Stimulated activated naive CD8-positive, alpha-beta T cell treated with anti-CD3 and anti-CD28 coated beads, Interleukin-15, amount 100 ng/mL, for 72 hours (primary cell): ENCODE measurements around the gene PUDP.
"Not testable (repeated sequence)": the region's sequence is repeated elsewhere in the genome, so short reads cannot be mapped to it uniquely, and the experiment has no call there.

Experiments used
- ATAC-seq: fragments of 150-1000 bp; cut with Tn5 transposase; 2 replicates; pipeline ENCODE4 v1.10.0; 2021; ENCODE audit warnings: mild to moderate bottlenecking, moderate library complexity
- DNase-seq, 2 donors: peaks; one replicate each; pipeline ENCODE4 v3.0.0; 2021 to 2022
- H3K27ac Mint-ChIP-seq, 2 donors: one replicate each; pipeline ENCODE4 v1.8.0; 2022; ENCODE audit warnings: mild to moderate bottlenecking in 2 of 2, mixed read lengths in 2 of 2, moderate library complexity in 2 of 2
- H3K27me3 Mint-ChIP-seq: one replicate; pipeline ENCODE4 v1.8.0; 2022; ENCODE audit warnings: mixed read lengths
- H3K4me1 Mint-ChIP-seq: one replicate; pipeline ENCODE4 v1.8.0; 2022; ENCODE audit warnings: mild to moderate bottlenecking, mixed read lengths
- H3K4me3 Mint-ChIP-seq, 2 donors: one replicate each; pipeline ENCODE4 v1.8.0; 2022; ENCODE audit warnings: mild to moderate bottlenecking in 2 of 2, mixed read lengths in 2 of 2, moderate library complexity in 1 of 2
- H3K9me3 Mint-ChIP-seq, 2 donors: one replicate each; pipeline ENCODE4 v1.8.0; 2022; ENCODE audit warnings: mixed read lengths in 2 of 2

Gene PUDP

DNA sequence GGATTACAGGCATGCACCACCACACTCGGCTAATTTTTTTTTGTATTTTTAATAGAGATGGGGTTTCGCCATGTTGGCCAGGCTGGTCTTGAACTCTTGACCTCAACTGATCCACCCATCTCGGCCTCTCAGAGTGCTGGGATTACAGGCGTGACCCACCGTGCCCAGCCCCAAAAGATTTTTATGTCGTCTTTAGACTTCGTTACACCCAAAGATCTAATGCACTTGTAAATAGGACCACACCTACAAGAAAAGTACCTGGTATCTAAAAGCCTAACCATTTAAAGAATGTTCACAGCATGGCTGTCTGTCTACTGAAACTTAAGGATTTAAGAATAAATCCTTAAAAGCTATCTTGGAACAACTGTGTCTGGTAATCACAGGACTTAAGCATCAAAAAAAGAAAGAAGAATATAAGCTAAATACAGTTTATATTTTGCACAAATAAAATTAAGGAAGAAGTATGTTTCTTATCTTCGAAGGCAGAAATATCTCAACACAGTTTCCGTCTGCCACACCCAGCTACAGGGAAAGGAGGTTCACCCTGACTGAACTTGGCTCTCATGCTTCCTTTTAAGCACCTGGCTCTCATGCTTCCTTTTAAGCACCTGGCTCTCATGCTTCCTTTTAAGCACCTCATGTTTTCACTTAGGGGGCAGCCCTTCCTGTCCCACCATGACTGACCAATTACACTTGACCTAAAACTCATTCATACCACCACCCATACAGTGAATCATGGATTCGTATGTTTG is 92.4 kb downstream of the PUDP start:
- Mint-ChIP-seq H3K27ac (no peak overlapping the region), H3K27me3 (no peaks in the 10 kb centered on the region)
- no peak for ATAC-seq

DNA sequence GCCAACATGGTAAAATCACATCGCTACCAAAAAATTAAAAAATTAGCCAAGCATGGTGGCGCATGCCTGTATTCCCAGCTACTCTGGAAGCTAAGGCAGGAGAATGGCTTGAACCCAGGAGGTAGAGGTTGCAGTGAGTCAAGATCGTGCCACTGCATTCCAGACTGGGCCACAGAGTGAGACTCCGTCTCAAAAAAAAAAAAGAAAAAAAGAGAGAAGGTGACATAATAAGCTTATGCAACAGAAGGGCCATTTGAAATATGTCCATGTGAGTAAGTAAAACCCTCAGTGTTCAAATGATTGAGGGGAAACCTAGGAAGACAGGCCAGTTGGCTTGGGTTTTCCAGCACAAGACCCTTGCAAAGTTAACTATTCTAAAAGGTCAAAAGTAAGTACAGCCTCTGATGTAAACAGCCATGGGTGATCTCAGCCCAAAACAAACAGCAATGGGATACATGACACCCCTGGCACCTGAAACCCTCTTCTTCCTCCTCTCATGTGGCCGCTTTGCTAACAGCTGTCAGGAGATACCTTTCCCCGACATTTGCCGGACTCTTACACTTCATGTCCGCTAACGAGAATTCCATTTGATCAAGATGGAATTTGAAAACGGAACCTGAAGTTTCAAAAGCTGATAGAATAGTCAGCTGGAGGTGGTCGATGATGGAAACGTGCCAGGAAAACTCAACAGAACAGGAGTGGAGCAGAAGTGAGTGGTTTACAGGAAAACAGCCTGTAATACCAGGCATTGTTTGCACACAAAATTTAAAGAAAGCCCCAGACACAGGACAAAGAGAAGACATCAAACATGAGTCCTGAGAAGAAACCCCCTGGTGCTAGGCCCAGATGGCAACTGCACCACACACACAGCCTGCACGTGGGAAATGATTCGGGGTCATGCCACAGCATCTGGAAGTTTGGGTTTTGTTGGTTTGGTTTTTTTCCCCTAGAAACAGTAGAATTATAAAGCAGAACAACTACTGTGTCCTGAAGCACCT is 93.4 kb downstream of the PUDP start:
- no peak for ATAC-seq

More for the DNA sequence above, 92.4 kb downstream of the PUDP start:
- peaks cover 16% of the 10 kb centered on the region for H3K4me1 Mint-ChIP-seq
- no peak for DNase-seq
- H3K4me3 Mint-ChIP-seq, result no peak overlapping the region
- peaks cover 0 to 5% of the 10 kb centered on the region in 2 donors for H3K9me3 Mint-ChIP-seq

DNA sequence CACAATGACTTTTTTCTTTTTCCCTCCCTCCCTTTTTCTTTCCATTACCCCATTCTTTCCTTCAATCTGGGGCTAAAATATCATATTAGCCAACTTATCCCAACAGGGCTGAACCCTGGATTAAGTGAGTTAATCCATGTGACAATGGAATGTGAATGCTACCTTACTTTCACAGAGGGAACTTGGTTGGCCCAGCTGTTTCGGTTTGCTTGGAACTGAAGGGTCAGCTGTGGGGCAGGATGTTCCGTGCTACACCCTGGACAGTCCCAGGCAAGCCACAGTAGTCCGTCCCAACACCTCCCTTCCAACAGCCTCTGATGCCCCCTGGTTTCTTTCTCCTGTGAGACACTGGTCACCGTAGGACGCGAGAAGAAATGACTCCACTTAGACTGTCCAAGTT is 95.4 kb downstream of the PUDP start:
- ATAC-seq (no peak), DNase-seq (no peak)
- Mint-ChIP-seq H3K4me3 (no peak overlapping the region), H3K9me3 (peaks cover 0 to 5% of the 10 kb centered on the region in 2 donors), H3K4me1 (peaks cover 6% of the 10 kb centered on the region), H3K27ac (no peak overlapping the region), H3K27me3 (no peaks in the 10 kb centered on the region)

More for the DNA sequence above, 93.4 kb downstream of the PUDP start:
- peaks cover 0 to 5% of the 10 kb centered on the region in 2 donors for H3K9me3 Mint-ChIP-seq
- no peak overlapping the region for H3K4me3 Mint-ChIP-seq
- H3K4me1 Mint-ChIP-seq, result peaks cover 12% of the 10 kb centered on the region
- no peaks in the 10 kb centered on the region for H3K27me3 Mint-ChIP-seq
- DNase-seq, result no peak
- H3K27ac Mint-ChIP-seq, result no peak overlapping the region

DNA sequence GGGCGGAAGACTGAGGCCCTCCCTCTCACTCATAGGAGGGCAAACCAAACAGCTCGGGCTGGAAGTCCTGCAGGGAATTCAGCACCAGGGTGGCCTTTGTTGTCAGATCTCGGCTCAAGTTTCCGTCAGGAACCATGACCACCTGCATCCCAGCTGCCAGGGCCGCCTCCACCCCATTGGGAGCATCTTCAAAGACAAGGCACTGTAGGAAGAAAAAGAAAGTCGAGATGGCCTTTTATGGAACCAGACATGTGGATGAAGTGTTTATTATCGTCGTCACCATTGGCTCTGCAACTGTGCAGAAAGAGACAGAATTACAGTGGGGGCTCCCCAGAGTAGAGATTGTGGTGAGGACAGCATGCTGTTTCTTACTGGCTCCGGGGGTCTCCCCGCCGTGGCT is 97.7 kb downstream of the PUDP start:
- H3K9me3 Mint-ChIP-seq, result no peaks in the 10 kb centered on the region
- no peak overlapping the region for H3K4me3 Mint-ChIP-seq
- no peaks in the 10 kb centered on the region for H3K4me1 Mint-ChIP-seq
- H3K27ac Mint-ChIP-seq, result no peak overlapping the region
- no peaks in the 10 kb centered on the region for H3K27me3 Mint-ChIP-seq
- ATAC-seq (no peak), DNase-seq (no peak)

DNA sequence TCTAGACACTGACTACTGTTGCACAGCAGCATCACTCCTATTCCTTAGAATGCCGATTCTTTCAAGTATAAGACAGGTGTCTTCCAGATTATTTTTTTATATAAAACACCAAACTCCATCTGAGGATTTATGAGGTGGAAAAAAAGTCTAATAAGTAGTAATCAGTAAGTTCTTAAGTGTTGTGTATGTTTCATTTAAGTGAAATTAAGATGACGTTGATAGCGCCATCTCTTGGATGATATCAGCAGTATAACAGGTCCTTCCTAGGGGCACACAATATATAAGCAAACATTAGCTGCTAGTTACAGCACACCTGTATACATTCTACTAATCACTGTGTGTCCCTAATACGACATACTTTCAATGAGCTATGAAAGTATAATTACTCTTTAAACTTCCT is 100.0 kb downstream of the PUDP start:
- no peaks in the 10 kb centered on the region for H3K27me3 Mint-ChIP-seq
- no peak for DNase-seq
- H3K4me1 Mint-ChIP-seq, result no peaks in the 10 kb centered on the region
- no peak overlapping the region for H3K27ac Mint-ChIP-seq
- no peaks in the 10 kb centered on the region for H3K9me3 Mint-ChIP-seq
- no peak overlapping the region for H3K4me3 Mint-ChIP-seq
- no peak for ATAC-seq

DNA sequence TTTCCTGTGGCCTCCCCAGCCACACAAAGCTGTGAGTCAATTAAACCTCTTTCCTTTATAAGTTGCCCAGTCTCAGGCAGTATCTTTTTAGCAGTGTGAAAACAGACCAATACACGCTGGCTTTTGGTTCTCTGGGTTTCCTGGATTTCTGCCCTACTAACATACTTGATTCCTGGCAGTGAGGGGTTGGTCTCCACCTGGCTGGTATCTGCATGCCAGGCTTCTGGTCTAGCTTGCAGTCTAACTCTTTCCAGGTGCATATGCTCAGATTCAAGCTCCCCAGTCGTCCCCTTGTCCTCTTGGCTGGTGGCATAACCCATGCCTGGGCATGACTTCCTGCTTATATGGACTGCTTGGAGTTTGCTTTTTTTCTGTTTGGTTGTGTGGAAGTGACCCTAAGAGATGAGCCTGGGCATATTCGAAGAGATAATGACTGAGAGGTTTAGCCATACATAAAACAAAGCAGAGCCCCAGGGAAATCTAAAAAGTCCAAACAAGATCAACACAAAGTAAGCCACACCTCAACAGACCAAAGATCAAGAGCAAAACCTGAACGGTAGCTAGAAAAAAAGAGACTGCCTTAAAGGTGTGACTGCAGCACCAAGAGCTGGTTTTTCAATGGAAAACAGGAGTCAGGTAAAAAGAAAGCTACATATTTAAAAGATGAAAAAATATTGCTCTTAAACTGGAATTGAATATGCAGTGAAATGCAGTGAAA is 102.6 kb downstream of the PUDP start:
- no peaks in the 10 kb centered on the region for H3K4me1 Mint-ChIP-seq
- DNase-seq (no peak), ATAC-seq (no peak)
- H3K27me3 Mint-ChIP-seq, result no peaks in the 10 kb centered on the region
- H3K27ac Mint-ChIP-seq, result no peak overlapping the region
- H3K4me3 Mint-ChIP-seq, result no peak overlapping the region
- no peaks in the 10 kb centered on the region for H3K9me3 Mint-ChIP-seq

DNA sequence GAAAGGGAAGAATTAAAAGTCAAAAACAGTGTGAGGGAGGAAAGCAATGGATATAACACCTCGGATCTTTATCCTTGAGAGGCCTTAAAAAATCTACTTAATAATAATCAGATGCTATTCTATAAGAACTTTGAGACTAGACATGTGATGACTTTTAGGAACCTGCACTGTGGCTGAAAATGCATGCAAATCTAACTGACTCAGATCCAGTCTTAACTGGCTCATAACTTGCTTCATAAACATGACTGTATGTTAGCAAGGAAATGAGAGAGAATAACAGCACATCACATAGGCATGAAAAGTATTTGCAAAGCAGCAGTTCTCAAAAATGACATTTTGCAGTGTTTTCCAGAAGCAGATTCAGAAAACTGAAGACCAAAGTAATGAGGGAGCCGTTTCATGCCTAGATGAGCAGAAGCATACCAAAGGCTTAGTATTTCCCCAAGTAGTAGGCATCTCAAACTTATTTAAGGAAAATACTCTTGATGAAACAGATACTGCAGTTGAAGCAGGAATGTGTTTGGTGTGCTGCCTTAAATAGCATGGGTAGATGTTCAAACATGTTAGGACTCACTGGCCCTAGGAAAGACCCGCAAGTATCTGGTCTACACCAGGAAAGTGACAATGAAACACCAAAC is 104.0 kb downstream of the PUDP start:
- not testable (repeated sequence) for H3K9me3 Mint-ChIP-seq, H3K4me1 Mint-ChIP-seq, H3K27me3 Mint-ChIP-seq, ATAC-seq, DNase-seq, H3K4me3 Mint-ChIP-seq
- H3K27ac Mint-ChIP-seq, result peak overlapping the region in 1 of 2 donors; percentile 33

DNA sequence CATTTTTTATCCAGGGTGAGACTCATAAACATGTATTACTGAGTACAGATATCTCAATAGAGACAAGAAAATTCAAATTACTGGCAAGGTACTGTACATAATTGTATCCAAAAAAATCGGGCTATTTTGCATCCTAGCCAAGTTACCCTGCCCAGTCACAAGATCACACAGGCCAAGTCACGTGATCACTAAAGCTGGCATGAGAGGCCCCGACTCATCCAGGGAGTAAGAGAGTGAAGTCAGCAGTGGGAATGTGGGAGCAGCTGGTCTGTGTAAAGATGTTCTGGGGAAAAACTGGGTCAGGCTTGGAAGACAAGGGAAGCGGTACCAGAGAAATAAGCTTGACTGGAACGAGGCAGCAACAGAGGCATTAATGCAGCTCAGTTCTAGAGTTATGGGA is 119.7 kb downstream of the PUDP start:
- no peak overlapping the region for H3K27ac Mint-ChIP-seq
- ATAC-seq, result no peak
- H3K4me1 Mint-ChIP-seq, result no peaks in the 10 kb centered on the region
- no peak for DNase-seq
- H3K27me3 Mint-ChIP-seq, result no peaks in the 10 kb centered on the region
- no peak overlapping the region for H3K4me3 Mint-ChIP-seq
- no peaks in the 10 kb centered on the region for H3K9me3 Mint-ChIP-seq

DNA sequence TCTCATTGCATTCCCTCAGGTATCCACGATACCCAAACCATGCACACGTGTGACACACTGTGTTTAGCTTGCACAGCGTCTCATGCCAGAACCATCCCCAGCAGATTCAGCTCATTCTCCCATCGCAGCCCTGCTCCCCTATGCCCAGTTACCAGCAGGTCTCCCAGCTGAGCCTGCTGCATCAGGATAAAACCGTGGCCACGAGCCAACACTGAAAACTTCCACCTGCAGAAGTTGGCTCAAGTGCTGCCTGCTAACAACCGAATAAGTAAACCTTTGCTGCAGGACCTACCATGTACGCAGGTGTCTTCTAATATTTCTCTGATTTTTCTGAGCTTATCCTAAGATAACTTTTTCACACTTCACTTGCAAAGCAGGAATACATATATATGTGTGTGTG is 120.9 kb downstream of the PUDP start:
- no peaks in the 10 kb centered on the region for H3K9me3 Mint-ChIP-seq
- DNase-seq, result no peak
- ATAC-seq, result no peak
- no peak overlapping the region for H3K27ac Mint-ChIP-seq
- H3K4me1 Mint-ChIP-seq, result no peaks in the 10 kb centered on the region
- H3K4me3 Mint-ChIP-seq, result no peak overlapping the region
- H3K27me3 Mint-ChIP-seq, result no peaks in the 10 kb centered on the region

DNA sequence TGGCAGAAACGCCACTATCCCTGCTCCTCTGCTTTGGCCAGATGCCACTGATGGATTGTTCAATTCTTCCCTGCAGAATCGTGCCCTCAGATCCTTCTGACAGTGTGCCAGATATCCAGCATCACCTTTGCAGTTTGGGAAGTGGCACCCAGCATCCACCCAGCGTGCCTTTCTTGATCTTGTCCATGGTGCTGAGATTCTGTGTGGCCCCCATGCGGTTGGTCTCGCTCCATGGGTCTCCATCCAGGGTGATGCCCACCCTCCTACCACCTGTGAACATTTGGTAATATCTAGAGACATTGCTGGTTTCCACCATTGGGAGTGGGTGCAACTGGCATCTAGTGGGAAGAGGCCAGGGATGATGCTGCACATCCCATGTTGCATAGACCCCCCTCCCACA is 121.6 kb downstream of the PUDP start:
- not testable (repeated sequence) for H3K4me1 Mint-ChIP-seq, H3K9me3 Mint-ChIP-seq, DNase-seq, H3K27ac Mint-ChIP-seq, H3K27me3 Mint-ChIP-seq, H3K4me3 Mint-ChIP-seq, ATAC-seq

DNA sequence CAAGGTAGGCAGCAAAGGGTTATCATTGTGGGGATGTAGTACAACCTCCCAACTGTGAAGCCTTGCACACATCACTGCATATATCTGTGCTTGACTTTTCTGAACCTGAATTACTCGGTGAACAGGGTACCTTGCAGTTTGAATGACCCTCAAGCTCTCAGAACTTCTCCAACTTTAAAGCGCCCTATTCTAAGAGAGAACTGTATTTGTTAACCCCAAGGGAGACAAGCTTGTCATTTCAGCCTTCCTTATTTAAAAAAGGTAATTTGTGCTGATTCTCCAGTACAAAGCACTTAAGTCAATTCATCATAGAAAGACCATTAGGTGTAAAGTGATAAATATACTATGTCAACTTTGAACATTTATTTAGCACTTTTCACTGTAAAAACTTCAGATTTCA is 122.5 kb downstream of the PUDP start:
- H3K27me3 Mint-ChIP-seq, result no peaks in the 10 kb centered on the region
- ATAC-seq, result no peak
- no peak overlapping the region for H3K27ac Mint-ChIP-seq

DNA sequence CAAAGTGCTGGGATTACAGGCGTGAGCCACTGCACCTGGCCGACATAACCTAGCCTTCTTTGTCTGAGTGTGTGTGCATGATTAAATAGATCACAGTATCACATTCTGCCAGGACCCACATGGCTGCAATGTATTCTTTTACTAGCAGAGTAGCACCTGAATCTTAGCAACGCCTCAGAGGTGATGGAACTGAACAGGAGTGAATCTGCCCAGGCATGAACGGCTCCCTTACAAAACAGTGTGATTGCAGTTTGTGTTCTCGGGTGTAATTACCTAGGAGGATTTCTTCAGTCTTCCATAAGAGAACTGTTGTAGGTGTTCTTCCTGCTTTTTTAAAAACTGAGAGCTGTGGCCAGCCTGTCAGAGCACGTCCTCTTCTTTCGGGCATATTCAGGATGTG is 123.1 kb downstream of the PUDP start:
- Mint-ChIP-seq H3K27me3 (no peaks in the 10 kb centered on the region), H3K4me3 (no peak overlapping the region), H3K27ac (no peak overlapping the region), H3K9me3 (no peaks in the 10 kb centered on the region), H3K4me1 (no peaks in the 10 kb centered on the region)
- ATAC-seq, result no peak
- DNase-seq, result no peak

More for the DNA sequence above, 122.5 kb downstream of the PUDP start:
- no peak for DNase-seq
- Mint-ChIP-seq H3K9me3 (no peaks in the 10 kb centered on the region), H3K4me3 (no peak overlapping the region), H3K4me1 (no peaks in the 10 kb centered on the region)

DNA sequence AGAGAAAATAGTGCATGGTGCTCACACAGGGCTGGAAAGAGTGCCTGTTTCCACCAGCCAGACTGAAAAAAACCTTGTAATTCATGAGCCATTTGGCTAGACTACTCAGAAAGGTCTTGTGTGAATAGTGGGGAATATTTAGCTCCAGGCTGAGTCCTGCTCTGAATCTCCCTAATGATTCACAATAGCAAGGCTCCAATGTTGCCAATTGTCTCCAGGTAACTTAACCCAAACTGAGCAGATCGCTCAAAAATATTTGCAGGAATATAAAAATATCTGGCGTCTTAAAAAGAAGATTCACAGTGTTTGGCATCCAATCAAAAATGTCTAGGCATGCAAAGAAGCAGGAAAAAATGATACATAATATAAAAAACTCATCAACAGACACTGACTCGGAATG is 125.0 kb downstream of the PUDP start:
- H3K27ac Mint-ChIP-seq, H3K4me1 Mint-ChIP-seq, H3K27me3 Mint-ChIP-seq, ATAC-seq, H3K9me3 Mint-ChIP-seq, DNase-seq, H3K4me3 Mint-ChIP-seq: not testable (repeated sequence)

DNA sequence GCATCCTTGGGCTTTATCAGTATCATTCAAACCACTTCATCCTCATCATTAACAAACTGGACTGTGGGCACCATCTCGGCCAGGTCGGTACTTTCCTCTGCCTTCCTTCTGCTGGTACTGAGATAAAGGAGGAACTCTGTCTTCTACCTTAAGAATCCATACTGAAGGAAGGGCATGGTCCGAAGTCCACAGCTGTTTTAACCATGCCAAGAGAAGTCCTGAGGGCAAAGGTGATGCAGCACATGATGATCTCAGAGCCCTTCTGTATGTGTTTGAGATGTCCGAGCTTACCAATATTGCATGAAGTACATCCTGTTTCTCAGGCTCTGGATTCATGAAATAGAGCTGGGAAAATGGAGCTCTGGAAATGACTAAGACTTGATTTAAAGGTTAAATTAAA is 126.0 kb downstream of the PUDP start:
- DNase-seq, result no peak
- H3K27me3 Mint-ChIP-seq, result no peaks in the 10 kb centered on the region
- no peak overlapping the region for H3K27ac Mint-ChIP-seq
- H3K4me3 Mint-ChIP-seq, result no peak overlapping the region
- ATAC-seq, result no peak
- H3K9me3 Mint-ChIP-seq, result no peaks in the 10 kb centered on the region
- no peaks in the 10 kb centered on the region for H3K4me1 Mint-ChIP-seq

DNA sequence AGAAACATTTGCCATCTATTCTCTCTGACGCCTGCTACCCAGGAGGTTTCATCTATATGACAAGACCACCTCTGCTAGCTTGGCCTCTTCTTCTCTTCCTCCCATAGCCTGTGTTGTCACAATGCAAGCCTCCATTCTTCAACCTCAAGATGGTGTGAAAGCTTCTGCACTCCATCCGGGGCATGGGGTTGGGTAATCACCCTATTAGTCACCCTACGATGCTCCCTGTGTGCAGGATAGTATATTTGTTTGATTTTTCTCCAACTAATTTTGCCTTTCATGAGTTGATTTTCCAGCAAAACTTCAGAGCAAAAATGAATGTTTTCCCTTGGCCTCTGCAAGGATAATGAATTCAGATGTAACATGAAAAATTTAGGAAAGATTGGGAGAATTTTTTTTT is 128.4 kb downstream of the PUDP start:
- no peak for DNase-seq
- Mint-ChIP-seq H3K4me1 (no peaks in the 10 kb centered on the region), H3K4me3 (no peak overlapping the region), H3K27me3 (no peaks in the 10 kb centered on the region), H3K27ac (no peak overlapping the region), H3K9me3 (no peaks in the 10 kb centered on the region)
- ATAC-seq, result no peak
